HepG2 (cell line): ENCODE measurements around the gene TGM2. TPM values are rescaled to one million over a fixed set of nuclear protein-coding genes. Genes with fewer than 3 reads are reported as not detected.
A peak's percentile ranks its signal among the peaks of the same experiment; 100 is the strongest.

Experiments used
- ATAC-seq: fragments of 200-7000 bp; cut with Tn5 transposase; 3 replicates; pipeline ENCODE4 v1.9.1; 2020; ENCODE audit warnings: mild to moderate bottlenecking, moderate library complexity
- BruUV-seq: library from RNA; stranded (reverse); fragments of 400-500 nt; replicated peaks from 2 replicates; lab custom pipeline; 2021; lab: Mats Ljungman, UMichigan
- CTCF ChIA-PET: fragments of 300-600 bp; formaldehyde crosslinking; extraction: SDS; loops from one replicate; lab custom pipeline; 2021; ENCODE audit warnings: low total read pairs, inconsistent platforms, low intra/inter-chr PET ratio; lab: Yijun Ruan, JAX
- POLR2A ChIA-PET: fragments of 350-600 bp; sonication (Branson Sonifier 250); formaldehyde crosslinking; loops from one replicate; lab custom pipeline; 2020; ENCODE audit warnings: antibody characterized with exemption, inconsistent platforms; lab: Yijun Ruan, JAX
- DNase-seq: peaks from one replicate; pipeline ENCODE4 v3.0.0-alpha.2; 2015; ENCODE audit warnings: low spot score
- FAIRE-seq: peaks from 3 replicates; lab custom pipeline; 2011; peaks lifted over from hg19 to GRCh38; lab: Jason Lieb, UNC
- H2AFZ ChIP-seq: one replicate; pipeline ENCODE4 v1.6.1; 2011; ENCODE audit warnings: low read length, inconsistent platforms
- H3K27ac ChIP-seq: fragments of 300-600 bp; 3 replicates; pipeline ENCODE4 v1.8.0; 2011; ENCODE audit warnings: mixed run types, mild to moderate bottlenecking, mixed read lengths, low read length, inconsistent platforms; ENCODE audit not compliant: insufficient read depth; ENCODE audit errors: extremely low read length
- H3K27me3 ChIP-seq, 2 experiments: fragments of 200-600 bp in 1 of 2; 2 replicates in 1 of 2; 3 replicates in 1 of 2; pipeline versions ENCODE4 v1.6.0 to v1.8.0; 2011; ENCODE audit warnings: low read length in 2 of 2, mild to moderate bottlenecking in 2 of 2, moderate library complexity in 2 of 2, inconsistent platforms in 1 of 2; ENCODE audit not compliant: insufficient read depth in 2 of 2, control insufficient read depth in 1 of 2
- H3K36me3 ChIP-seq, 2 experiments: fragments of 200-600 bp in 1 of 2; replicated peaks in 1 of 2; 2 replicates in 1 of 2; 3 replicates in 1 of 2; pipeline versions ENCODE4 v1.5.1 to v1.8.0; 2011; ENCODE audit warnings: low read length in 2 of 2, inconsistent platforms in 1 of 2; ENCODE audit not compliant: insufficient read depth in 2 of 2, control insufficient read depth in 1 of 2
- H3K4me1 ChIP-seq: 2 replicates; pipeline ENCODE4 v1.5.1; 2012; ENCODE audit warnings: low read length, inconsistent platforms; ENCODE audit not compliant: insufficient read depth
- H3K4me2 ChIP-seq: 2 replicates; pipeline ENCODE4 v1.6.0; 2011; ENCODE audit warnings: low read depth, low read length, inconsistent platforms
- H3K4me3 ChIP-seq, 3 experiments: fragments of 200-600 bp in 1 of 3; sonication (generic), shearing (Covaris generic) in 1 of 3; replicated peaks in 1 of 3; 2 replicates each; pipeline ENCODE4 v1.5.1; 2011 to 2016; ENCODE audit warnings: low read length in 3 of 3, inconsistent platforms in 2 of 3, low read depth in 2 of 3, mild to moderate bottlenecking in 2 of 3, control low read depth in 1 of 3, mixed read lengths in 1 of 3; ENCODE audit not compliant: insufficient read depth in 1 of 3
- H3K79me2 ChIP-seq: one replicate; pipeline ENCODE4 v1.6.1; 2011; ENCODE audit warnings: low read length, inconsistent platforms; ENCODE audit not compliant: insufficient read depth
- H3K9ac ChIP-seq: 2 replicates; pipeline ENCODE4 v1.6.0; 2011; ENCODE audit warnings: mild to moderate bottlenecking, low read depth, low read length, inconsistent platforms; ENCODE audit not compliant: insufficient read depth
- H3K9me3 ChIP-seq: 2 replicates; pipeline ENCODE4 v1.5.1; 2012; ENCODE audit warnings: mild to moderate bottlenecking, low read length
- H4K20me1 ChIP-seq: 2 replicates; pipeline ENCODE4 v1.6.0; 2011; ENCODE audit warnings: inconsistent platforms, mild to moderate bottlenecking, low read length, moderate library complexity; ENCODE audit not compliant: insufficient read depth
- AKAP8 ChIP-seq: sonication (generic); formaldehyde crosslinking; IDR thresholded peaks from 2 replicates; pipeline ENCODE4 v1.5.1; 2020; ENCODE audit warnings: mild to moderate bottlenecking, missing genetic modification reagents
- RAD51 ChIP-seq: fragments of 450-650 bp; IDR thresholded peaks from 2 replicates; pipeline ENCODE4 v1.6.1; 2016; ENCODE audit warnings: borderline replicate concordance
- ZMYM3 ChIP-seq: sonication (generic); formaldehyde crosslinking; IDR thresholded peaks from 2 replicates; pipeline ENCODE4 v1.5.1; 2020; ENCODE audit warnings: mild to moderate bottlenecking, missing genetic modification reagents
- ZNF101 ChIP-seq: sonication (generic); formaldehyde crosslinking; IDR thresholded peaks from 2 replicates; pipeline ENCODE4 v1.4.0; 2020; ENCODE audit warnings: mild to moderate bottlenecking, low read depth, missing genetic modification reagents, borderline replicate concordance
- ZNF44 ChIP-seq: sonication (generic); formaldehyde crosslinking; IDR thresholded peaks from 2 replicates; pipeline ENCODE4 v1.5.1; 2020; ENCODE audit warnings: mild to moderate bottlenecking, missing genetic modification reagents
- ZNF562 ChIP-seq: sonication (generic); formaldehyde crosslinking; IDR thresholded peaks from 2 replicates; pipeline ENCODE4 v1.8.0; 2022; ENCODE audit warnings: missing genetic modification reagents, borderline replicate concordance
- WGBS: methylation state at CpG from one replicate; pipeline ENCODE4 v1.1.6; 2017; ENCODE audit warnings: low lambda C conversion rate; 5-methylcytosine and 5-hydroxymethylcytosine counted together
- in situ Hi-C: cut with HindIII; loops from 2 replicates; pipeline ENCODE4 v1.10.0; 2017; ENCODE audit warnings: low pct_unique_long_range_greater_than_20kb; ENCODE audit not compliant: extremely low pct_ligation_motif_present
- intact Hi-C: fragments of 100-400 bp; cut with micrococcal nuclease; formaldehyde crosslinking; loops from one replicate; pipeline ENCODE4 v1.10.0; 2022; ENCODE audit not compliant: unreplicated experiment
- polyA plus RNA-seq, 8 experiments: library from polyadenylated mRNA; depleted of rRNA in 3 of 8; stranded (reverse) in 7 of 8; unstranded in 1 of 8; fragments of >200 nt; fragmentation: Illumina TruSeq in 4 of 8; extraction: Trizol in 4 of 8; gene quantifications; 2 replicates each; pipeline versions ENCODE4 v1.2.1 to v1.2.3, GENCODE V29; 2011 to 2016; ENCODE audit warnings: low read depth in 4 of 8, missing spikeins in 1 of 8, mixed read lengths in 1 of 8; ENCODE audit not compliant: insufficient read depth in 1 of 8
- total RNA-seq, 5 experiments: library from RNA; depleted of rRNA; stranded (reverse); fragments of >200 nt; fragmentation: Illumina TruSeq; extraction: Trizol; gene quantifications; 2 replicates each; pipeline ENCODE4 v1.2.3, GENCODE V29; 2016; ENCODE audit warnings: low read depth in 1 of 5
- TF ChIP-seq, protein P1 (sequence below): sonication (generic); formaldehyde crosslinking; conservative IDR thresholded peaks from 2 replicates; pipeline ENCODE4 v1.4.0; 2020; ENCODE audit warnings: missing genetic modification reagents
- TF ChIP-seq, protein P2 (sequence below): sonication (generic); formaldehyde crosslinking; conservative IDR thresholded peaks from 2 replicates; pipeline ENCODE4 v1.8.0; 2022; ENCODE audit warnings: missing genetic modification reagents
- TF ChIP-seq, protein P3 (sequence below): sonication (generic); formaldehyde crosslinking; IDR thresholded peaks from 2 replicates; pipeline ENCODE4 v1.4.0; 2020; ENCODE audit warnings: mild to moderate bottlenecking, missing genetic modification reagents

TGM2 gene
- total and polyA plus RNA-seq, 2 of the 13 experiments (the other 11 are each of a cell fraction or from before 2014, with no cell fraction given) = 4.2 to 46.4 TPM

DNA sequence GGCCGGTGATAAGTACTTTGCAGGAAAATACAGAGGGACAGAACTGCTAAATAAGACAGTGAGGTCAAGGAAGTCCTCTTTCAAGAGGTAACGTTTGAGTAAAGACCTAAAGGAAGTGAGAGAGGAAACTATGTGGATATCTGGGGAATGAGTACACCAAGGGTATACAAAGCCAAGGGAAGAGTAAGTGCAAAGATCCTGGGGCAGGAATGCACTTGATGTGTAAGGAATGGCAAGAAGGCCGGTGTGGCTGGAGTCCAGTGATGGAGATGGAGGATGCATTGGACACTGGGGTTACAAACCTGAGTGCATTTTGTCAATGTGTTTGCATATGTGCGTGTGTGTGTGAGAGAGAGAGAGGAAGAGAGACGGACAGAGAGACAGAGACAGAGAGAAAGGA lies 32.1 kb upstream of the TGM2 start:
- BruUV-seq = no TSS peak
- Histone ChIP-seq H3K27ac (no peak overlapping the region), H3K36me3 (no peaks in the 10 kb centered on the region), H3K9ac (no peak overlapping the region), H3K79me2 (no peaks in the 10 kb centered on the region), H3K27me3 (peaks cover 3 to 9% of the 10 kb centered on the region in 2 experiments; a peak in 4 of 5 replicates), H3K4me2 (no peak overlapping the region), H4K20me1 (no peaks in the 10 kb centered on the region), H2AFZ (no peak overlapping the region), H3K9me3 (no peaks in the 10 kb centered on the region), H3K4me1 (peaks cover 11% of the 10 kb centered on the region), H3K4me3 (no peak overlapping the region)
- ATAC-seq (no peak), DNase-seq (no peak), FAIRE-seq (no peak)
- no peak for TF ChIP-seq AKAP8 (CRISPR knock-in tag)
- 0 out of 2 replicates have a peak, but pooled peaks have one; percentile 20 for TF ChIP-seq ZMYM3 (CRISPR knock-in tag)
- TF ChIP-seq, protein P1, sequence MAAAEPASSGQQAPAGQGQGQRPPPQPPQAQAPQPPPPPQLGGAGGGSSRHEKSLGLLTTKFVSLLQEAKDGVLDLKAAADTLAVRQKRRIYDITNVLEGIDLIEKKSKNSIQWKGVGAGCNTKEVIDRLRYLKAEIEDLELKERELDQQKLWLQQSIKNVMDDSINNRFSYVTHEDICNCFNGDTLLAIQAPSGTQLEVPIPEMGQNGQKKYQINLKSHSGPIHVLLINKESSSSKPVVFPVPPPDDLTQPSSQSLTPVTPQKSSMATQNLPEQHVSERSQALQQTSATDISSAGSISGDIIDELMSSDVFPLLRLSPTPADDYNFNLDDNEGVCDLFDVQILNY (CRISPR knock-in tag) = no peak
- TF ChIP-seq, protein P2, sequence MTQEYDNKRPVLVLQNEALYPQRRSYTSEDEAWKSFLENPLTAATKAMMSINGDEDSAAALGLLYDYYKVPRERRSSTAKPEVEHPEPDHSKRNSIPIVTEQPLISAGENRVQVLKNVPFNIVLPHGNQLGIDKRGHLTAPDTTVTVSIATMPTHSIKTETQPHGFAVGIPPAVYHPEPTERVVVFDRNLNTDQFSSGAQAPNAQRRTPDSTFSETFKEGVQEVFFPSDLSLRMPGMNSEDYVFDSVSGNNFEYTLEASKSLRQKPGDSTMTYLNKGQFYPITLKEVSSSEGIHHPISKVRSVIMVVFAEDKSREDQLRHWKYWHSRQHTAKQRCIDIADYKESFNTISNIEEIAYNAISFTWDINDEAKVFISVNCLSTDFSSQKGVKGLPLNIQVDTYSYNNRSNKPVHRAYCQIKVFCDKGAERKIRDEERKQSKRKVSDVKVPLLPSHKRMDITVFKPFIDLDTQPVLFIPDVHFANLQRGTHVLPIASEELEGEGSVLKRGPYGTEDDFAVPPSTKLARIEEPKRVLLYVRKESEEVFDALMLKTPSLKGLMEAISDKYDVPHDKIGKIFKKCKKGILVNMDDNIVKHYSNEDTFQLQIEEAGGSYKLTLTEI = no peak
- TF ChIP-seq, protein P3, sequence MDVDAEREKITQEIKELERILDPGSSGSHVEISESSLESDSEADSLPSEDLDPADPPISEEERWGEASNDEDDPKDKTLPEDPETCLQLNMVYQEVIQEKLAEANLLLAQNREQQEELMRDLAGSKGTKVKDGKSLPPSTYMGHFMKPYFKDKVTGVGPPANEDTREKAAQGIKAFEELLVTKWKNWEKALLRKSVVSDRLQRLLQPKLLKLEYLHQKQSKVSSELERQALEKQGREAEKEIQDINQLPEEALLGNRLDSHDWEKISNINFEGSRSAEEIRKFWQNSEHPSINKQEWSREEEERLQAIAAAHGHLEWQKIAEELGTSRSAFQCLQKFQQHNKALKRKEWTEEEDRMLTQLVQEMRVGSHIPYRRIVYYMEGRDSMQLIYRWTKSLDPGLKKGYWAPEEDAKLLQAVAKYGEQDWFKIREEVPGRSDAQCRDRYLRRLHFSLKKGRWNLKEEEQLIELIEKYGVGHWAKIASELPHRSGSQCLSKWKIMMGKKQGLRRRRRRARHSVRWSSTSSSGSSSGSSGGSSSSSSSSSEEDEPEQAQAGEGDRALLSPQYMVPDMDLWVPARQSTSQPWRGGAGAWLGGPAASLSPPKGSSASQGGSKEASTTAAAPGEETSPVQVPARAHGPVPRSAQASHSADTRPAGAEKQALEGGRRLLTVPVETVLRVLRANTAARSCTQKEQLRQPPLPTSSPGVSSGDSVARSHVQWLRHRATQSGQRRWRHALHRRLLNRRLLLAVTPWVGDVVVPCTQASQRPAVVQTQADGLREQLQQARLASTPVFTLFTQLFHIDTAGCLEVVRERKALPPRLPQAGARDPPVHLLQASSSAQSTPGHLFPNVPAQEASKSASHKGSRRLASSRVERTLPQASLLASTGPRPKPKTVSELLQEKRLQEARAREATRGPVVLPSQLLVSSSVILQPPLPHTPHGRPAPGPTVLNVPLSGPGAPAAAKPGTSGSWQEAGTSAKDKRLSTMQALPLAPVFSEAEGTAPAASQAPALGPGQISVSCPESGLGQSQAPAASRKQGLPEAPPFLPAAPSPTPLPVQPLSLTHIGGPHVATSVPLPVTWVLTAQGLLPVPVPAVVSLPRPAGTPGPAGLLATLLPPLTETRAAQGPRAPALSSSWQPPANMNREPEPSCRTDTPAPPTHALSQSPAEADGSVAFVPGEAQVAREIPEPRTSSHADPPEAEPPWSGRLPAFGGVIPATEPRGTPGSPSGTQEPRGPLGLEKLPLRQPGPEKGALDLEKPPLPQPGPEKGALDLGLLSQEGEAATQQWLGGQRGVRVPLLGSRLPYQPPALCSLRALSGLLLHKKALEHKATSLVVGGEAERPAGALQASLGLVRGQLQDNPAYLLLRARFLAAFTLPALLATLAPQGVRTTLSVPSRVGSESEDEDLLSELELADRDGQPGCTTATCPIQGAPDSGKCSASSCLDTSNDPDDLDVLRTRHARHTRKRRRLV (CRISPR knock-in tag) = no peak
- no peak for TF ChIP-seq ZNF44 (CRISPR knock-in tag)
- TF ChIP-seq ZNF562 (CRISPR knock-in tag) = no peak
- TF ChIP-seq ZNF101 (CRISPR knock-in tag) = no peak
- no peak for TF ChIP-seq RAD51
- in situ Hi-C loops (no loop called here), intact Hi-C loops (no loop called here)
- WGBS = 39% methylated on average over 5 of the region's 5 CpGs
- CTCF ChIA-PET = no interaction called here
- POLR2A ChIA-PET = no interaction called here
